Gastrocnemius medialis (tissue), 4 donors: Measurements from ENCODE around the gene HDAC10.

ENCODE experiments used
- POLR2A ChIP-seq, 2 donors: fragments of 450-650 bp; IDR thresholded peaks; one replicate each; pipeline ENCODE4 v1.6.1; 2017; ENCODE audit warnings: antibody characterized with exemption in 2 of 2, mild to moderate bottlenecking in 2 of 2, moderate library complexity in 2 of 2
- TF ChIP-seq, protein P1 (sequence below), 5 experiments: fragments of 450-650 bp in 3 of 5; fragments of 200-600 bp in 2 of 5; sonication (generic) in 2 of 5; IDR thresholded peaks in 4 of 5; conservative IDR thresholded peaks in 1 of 5; 1 replicate in 4 of 5; 2 replicates in 1 of 5; pipeline ENCODE4 v1.5.1; 2016 to 2019; ENCODE audit warnings: antibody characterized with exemption in 5 of 5, mild to moderate bottlenecking in 3 of 5, moderate library complexity in 3 of 5

DNA sequence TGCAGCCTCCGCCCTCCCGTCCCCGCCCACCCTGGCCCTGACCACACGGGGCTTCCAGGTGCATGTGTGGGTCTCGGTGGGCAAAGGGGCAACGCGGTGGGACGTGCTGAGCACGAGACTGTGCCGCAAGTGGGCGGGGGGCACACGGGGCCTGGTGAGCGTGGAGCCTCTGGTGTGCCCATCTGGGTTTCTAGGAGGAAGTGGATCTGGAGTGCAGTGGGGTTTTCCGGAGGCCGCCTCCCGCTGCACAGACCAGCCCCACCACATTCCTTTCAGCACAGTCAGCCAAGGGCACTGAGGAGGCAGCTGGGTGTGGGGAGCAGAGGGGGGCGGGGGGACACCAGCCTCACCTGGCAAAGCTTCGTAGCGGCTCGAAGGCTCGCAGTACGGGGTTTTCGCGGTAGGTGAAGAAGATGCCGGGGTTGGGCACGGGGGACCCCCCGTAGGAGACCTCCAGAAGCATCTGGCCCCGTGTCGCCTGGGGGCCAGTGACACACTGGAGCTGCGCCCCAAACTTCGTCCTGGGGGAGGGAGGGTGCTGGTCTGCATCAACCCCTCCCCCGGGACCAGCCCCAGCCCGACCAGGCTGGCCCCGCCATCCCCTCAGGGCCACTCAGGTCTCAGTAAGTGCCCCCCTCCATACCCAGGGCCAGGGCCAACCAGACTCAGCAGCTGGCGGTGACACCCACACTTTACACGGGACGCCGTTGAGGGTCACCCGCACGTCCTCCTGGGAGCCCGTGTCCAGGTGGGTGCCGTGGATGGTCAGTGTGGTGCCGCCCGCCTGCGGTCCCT lies 31.5 kb upstream of the HDAC10 start:
- TF ChIP-seq, protein P1, sequence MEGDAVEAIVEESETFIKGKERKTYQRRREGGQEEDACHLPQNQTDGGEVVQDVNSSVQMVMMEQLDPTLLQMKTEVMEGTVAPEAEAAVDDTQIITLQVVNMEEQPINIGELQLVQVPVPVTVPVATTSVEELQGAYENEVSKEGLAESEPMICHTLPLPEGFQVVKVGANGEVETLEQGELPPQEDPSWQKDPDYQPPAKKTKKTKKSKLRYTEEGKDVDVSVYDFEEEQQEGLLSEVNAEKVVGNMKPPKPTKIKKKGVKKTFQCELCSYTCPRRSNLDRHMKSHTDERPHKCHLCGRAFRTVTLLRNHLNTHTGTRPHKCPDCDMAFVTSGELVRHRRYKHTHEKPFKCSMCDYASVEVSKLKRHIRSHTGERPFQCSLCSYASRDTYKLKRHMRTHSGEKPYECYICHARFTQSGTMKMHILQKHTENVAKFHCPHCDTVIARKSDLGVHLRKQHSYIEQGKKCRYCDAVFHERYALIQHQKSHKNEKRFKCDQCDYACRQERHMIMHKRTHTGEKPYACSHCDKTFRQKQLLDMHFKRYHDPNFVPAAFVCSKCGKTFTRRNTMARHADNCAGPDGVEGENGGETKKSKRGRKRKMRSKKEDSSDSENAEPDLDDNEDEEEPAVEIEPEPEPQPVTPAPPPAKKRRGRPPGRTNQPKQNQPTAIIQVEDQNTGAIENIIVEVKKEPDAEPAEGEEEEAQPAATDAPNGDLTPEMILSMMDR (IDR thresholded peaks at IDR 0.05 in 4 of 5, conservative IDR thresholded peaks at IDR 0.05 in 1 of 5), result no peak
- TF ChIP-seq POLR2A (IDR thresholded peaks at IDR 0.05), result no peak
